ENCODE measurements around the gene PEF1.

Gene PEF1

GRCh38 chr1:31584869-31585735, 59.6 kb downstream of the PEF1 start:
- DNase-seq (ENCODE audit: low spot score), result no peak

DNA sequence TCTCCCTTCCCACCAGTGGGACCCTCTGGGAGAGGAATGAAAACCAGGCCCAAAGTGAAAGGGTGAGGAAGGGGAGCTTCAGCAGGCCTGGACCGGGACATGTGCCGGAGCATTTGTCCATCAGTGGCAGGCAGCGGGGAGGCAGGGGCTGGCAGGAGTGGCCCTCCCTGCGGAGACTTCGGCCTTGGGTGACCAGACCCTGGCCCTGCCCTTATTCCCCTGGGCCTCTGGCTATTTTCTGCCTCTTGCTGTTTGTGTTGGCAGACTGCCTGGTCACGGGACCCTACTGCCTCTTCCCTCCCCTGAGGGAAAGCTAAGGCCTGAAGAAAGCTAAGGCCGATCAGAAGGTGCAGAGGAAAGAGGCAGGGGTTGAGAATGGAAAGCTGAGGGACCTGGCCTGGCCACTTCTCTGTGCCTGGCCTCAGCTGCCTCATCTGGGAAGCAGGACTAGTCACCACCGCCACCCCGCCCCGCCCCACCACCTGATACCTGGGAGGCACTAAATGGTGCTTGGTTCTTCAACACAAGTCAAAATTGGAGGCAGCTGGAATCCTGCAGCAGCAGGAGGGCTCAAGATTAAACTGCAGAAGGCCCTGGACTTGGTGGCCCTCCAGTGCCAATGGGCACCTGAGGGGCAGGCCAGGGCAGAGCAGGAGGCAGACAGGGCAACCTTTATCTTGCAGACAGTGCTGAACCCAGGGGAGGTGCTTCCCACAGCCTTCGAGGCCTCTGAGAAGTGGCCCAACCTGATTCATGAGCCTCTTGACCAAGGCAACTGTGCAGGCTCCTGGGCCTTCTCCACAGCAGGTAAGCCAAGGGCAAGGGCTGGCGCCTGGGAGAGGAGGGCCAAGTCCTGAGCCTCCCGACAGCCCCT, 60.4 kb downstream of the PEF1 start:
- DNase-seq (ENCODE audit: low spot score), result no peak

DNA sequence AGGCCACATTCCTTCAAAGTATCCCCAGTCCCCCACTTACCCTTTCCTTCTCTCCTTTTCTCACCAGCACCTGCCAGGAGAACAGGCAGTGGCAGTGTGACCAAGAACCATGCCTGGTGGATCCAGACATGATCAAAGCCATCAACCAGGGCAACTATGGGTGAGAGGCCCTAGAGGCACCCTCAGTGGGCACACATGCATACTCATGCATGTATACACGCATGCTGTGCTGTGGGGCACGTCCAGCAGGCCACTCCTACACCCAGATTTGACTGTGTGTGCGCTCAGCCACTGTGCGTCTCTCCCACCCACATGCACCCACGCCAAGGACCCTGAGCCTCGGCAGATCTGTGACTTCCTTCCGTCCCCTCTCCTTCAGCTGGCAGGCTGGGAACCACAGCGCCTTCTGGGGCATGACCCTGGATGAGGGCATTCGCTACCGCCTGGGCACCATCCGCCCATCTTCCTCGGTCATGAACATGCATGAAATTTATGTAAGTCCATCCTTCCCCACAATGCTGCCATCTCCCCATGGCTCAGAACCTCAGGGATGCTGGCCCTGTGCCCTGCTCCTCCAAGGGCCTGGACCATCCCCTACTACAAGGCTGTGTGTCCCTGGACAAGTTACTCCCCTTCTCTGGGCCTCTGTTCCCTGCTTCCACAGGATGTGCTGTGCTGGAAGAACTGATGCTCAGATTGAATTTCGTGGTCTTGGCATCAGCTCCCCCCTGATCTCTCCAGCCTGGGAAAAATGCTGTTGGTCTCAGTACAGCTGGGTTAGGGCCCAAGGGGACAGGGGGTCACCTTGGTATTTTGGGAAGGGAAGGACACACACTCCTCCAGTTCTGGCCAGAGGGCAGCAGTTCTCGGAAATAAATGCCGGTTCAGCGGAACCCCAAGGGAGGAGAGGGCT, 61.3 kb downstream of the PEF1 start:
- DNase-seq (ENCODE audit: low spot score), result no peak

DNA sequence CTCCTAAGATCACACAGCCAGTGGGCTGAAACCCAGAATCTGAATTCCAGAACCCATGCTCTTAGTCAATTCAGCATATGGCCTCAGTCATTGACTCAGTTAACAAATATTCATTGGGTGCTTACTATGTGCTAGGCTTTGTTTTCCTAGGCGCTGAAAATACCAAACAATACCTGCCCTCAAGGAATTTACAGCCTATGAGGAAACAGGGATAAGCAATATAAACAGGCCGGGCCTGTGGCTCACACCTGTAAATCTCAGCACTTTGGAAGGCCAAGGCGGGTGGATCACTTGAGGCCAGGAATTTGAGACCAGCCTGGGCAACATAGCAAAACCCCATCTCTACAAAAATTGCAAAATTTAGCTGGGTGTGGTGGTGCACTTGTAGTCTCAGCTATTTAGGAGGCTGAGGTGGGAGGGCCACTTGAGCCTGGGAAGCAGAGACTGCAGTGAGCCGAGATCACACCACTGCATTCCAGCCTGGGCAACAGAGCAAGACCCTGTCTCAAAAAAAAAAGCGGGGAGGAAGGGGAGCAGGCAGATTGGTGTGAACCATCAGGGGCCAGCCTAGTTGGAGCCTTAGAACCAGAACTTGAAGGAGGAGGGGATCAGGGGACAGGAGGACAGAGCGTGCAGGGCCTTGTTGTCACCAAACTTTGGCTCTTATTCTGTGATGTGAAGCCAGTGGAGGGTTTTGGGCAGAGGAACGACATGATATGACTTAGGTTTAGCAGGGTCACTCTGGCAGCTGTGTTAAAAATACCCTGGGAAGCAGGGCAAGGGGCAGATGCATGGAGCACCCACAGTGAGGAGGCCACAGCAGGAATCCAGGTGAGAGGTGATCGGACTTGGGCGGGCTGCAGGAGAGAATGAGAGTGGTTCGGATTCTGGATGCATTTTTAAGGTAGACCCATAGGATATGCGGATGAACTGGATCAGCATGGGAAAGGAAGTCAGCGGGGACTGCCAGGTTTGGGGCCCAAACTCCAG, 62.6 kb downstream of the PEF1 start:
- no peak for DNase-seq (ENCODE audit: low spot score)

DNA sequence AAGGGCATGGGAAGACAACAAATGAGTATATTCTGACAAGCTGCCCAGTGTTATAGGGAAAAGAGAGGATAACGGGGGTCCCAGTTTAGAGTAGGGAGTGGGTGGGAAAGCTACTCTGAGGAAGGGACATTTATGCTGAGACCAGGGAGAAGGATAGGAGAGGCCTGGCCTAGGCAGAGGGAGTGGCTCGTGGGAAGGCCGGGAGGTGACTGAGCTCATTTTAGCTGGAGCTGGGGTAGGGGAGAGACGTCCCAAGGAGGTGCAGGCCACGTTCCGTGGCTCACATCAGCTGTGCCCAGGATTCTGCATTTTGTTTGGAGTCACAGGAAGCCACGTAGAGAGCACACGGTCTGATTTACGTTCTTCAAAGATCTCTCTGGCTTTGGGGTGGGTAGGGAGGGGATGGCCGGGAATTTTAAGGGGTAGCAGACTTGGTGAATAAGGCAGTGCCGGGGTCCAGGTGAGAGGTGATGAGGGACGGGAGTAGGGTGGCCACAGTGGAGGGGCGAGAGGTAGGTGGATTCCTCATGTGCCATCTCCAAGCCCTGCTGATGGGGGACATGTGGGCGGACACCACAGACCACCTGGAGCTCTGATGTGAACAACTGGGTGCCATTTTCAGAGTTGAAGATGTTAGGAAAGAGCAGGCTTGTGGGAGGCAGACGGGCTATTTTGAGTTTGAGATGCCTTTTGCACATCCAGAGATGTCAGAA, 63.6 kb downstream of the PEF1 start:
- no peak for DNase-seq (ENCODE audit: low spot score)

DNA sequence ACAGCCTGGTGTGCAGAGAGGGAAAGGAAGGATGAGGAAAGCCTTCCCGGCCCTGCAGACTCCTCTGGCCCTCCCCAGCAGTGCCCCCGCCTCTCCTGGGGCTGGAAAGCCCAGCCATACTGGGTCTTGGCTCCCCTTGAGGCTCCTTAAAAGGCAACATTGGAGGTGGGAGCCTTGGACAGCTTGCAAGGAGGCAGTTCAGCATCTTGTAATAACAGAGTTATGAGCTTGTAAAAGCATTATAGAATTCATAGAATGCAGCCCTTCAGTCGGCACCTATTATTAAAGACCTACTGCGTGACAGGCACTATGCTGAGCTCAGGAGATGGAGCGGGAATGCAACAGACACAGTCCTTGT, 64.2 kb downstream of the PEF1 start:
- DNase-seq (ENCODE audit: low spot score), result no peak

Measured in SK-N-DZ (cell line).